Articular chondrocyte of knee joint (primary cell): ENCODE measurements around the gene OLR1. TPM values are rescaled to one million over a fixed set of nuclear protein-coding genes. Genes with fewer than 3 reads are reported as not detected.

ENCODE experiments used
- total RNA-seq: library from RNA; depleted of rRNA; stranded (reverse); fragments of >200 nt; gene quantifications from 2 replicates; pipeline ENCODE4 v1.2.3, GENCODE V29; 2012

The OLR1 gene
- total RNA-seq: not detected in 2 replicates

GRCh38 chr12:10171973-10172728, at the start of gene OLR1:
TSS of gene OLR1 (minus strand) at chr12:10172132. CDS start at chr12:10172077, 55 bp downstream.

GRCh38 chr12:10212739-10213131, 40.8 kb upstream of the OLR1 start, which contains the start of gene GABARAPL1:
TSS of gene GABARAPL1 (plus strand) at chr12:10212877. CDS start at chr12:10213130, 253 bp downstream.

DNA sequence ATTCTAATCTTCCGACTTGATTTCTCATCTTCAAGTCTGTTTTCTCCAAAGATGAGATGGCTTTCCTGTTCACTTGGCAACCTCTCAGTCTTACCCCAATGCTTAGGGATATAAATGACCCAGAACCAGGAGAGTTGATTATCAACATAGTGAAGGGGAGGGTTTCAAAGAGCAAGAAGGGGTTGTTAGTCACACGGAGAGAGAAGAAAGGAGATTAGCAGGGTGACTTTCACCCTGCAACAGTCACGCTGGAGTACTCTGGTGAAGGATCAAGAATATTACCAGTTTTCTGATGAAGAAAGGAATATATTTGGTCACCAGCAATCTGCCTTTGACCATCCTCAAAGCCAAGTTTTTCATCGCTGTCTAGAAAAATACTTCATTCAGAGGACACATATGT, 6.9 kb upstream of the OLR1 start, which contains the start of gene TMEM52B:
TSS of gene TMEM52B (plus strand) at position 212 of the 400 bp plus-strand sequence. CDS start 543 bp downstream, outside the sequence.

GRCh38 chr12:10130042-10130441, 41.9 kb downstream of the OLR1 start, which contains the start of gene CLEC7A:
TSS of gene CLEC7A (minus strand) at chr12:10130199. CDS start at chr12:10130082, 117 bp downstream.

Other genes starting within 250 kb of the OLR1 start
- gene CLEC2A, start 239.8 kb downstream of the OLR1 start, total RNA-seq: not detected in 2 replicates
- gene CLEC12A, start 200.7 kb downstream of the OLR1 start, total RNA-seq: not detected in 2 replicates
- gene CLEC1B, start 173.0 kb downstream of the OLR1 start, total RNA-seq: not detected in 2 replicates
- gene CLEC12B, start 161.5 kb downstream of the OLR1 start, total RNA-seq: not detected in 2 replicates
- not detected in 2 replicates for gene CLEC9A, start 141.4 kb downstream of the OLR1 start, total RNA-seq
- gene CLEC1A, start 73.1 kb downstream of the OLR1 start, total RNA-seq: under 0.01 TPM in 1 of 2 replicates, not detected in the other
- not detected in 2 replicates for gene CLEC7A, start 41.9 kb downstream of the OLR1 start, total RNA-seq
- not detected in 2 replicates for gene TMEM52B, start 6.9 kb upstream of the OLR1 start, total RNA-seq
- 46.3 and 49.6 TPM in 2 replicates for gene GABARAPL1, start 40.7 kb upstream of the OLR1 start, total RNA-seq
- 0.65 and 1.2 TPM in 2 replicates for gene KLRD1, start 135.7 kb upstream of the OLR1 start, total RNA-seq
- gene KLRK1, start 217.9 kb upstream of the OLR1 start, total RNA-seq: 0.65 TPM in 1 of 2 replicates, not detected in the other
- gene KLRC4, start 237.6 kb upstream of the OLR1 start, total RNA-seq: not detected in 2 replicates
- 0.22 TPM in 1 of 2 replicates, not detected in the other for gene KLRC3, start 248.5 kb upstream of the OLR1 start, total RNA-seq